Upper lobe of right lung (tissue), 1 donor: ENCODE measurements around the gene MGAT2. TPM values are rescaled to one million over a fixed set of nuclear protein-coding genes. Genes with fewer than 3 reads are reported as not detected.
A peak's percentile ranks its signal among the peaks of the same experiment; 100 is the strongest.

Experiments used
- ATAC-seq: fragments of 200-7000 bp; cut with Tn5 transposase; one replicate; pipeline ENCODE4 v1.9.1; 2020; ENCODE audit warnings: mild to moderate bottlenecking, moderate library complexity
- DNase-seq: peaks from one replicate; pipeline ENCODE4 v3.0.0-alpha.2; 2020
- H3K27ac ChIP-seq: fragments of 200-600 bp; one replicate; pipeline ENCODE4 v1.8.0; 2022
- H3K27me3 ChIP-seq: fragments of 200-600 bp; one replicate; pipeline ENCODE4 v1.8.0; 2022; ENCODE audit warnings: mild to moderate bottlenecking
- H3K36me3 ChIP-seq: fragments of 200-600 bp; one replicate; pipeline ENCODE4 v1.8.0; 2022
- H3K4me1 ChIP-seq: fragments of 200-600 bp; one replicate; pipeline ENCODE4 v1.8.0; 2022
- H3K4me3 ChIP-seq: fragments of 200-600 bp; one replicate; pipeline ENCODE4 v1.8.0; 2022; ENCODE audit warnings: mild to moderate bottlenecking
- H3K9me3 ChIP-seq: fragments of 200-600 bp; one replicate; pipeline ENCODE4 v1.8.0; 2022
- CTCF ChIP-seq: fragments of 200-600 bp; IDR thresholded peaks from one replicate; pipeline ENCODE4 v1.8.0; 2022; ENCODE audit warnings: antibody characterized with exemption
- intact Hi-C: fragments of 100-400 bp; cut with DNase I; formaldehyde crosslinking; loops from one replicate; pipeline ENCODE4 v1.11.0; 2022
- total RNA-seq: library from RNA; stranded (reverse); fragmentation: NEBNext Ultra II Directional; extraction: Animal tissue kit (Norgen Biotek cat#: 25700); gene quantifications from one replicate; pipeline ENCODE4 v1.2.1, GENCODE V29; 2021
- donor health status: DM: no; HTN: yes; CAD: no; lungs with severe emphysema.

The MGAT2 gene
- total RNA-seq, 1 donor from 2014 or later = 27.1 TPM

- Histone ChIP-seq H3K4me3 (peak within 1 kb of the TSS; percentile 90), H3K9me3 (no peaks in the 10 kb centered on the region), H3K27me3 (no peaks in the 10 kb centered on the region), H3K36me3 (no peaks in the 10 kb centered on the region), H3K4me1 (peaks cover 26% of the 10 kb centered on the region), H3K27ac (peak within 1 kb of the TSS; percentile 98)
- DNase-seq (peak; percentile 94), ATAC-seq (peak; percentile 94)
- TF ChIP-seq CTCF = no peak
- intact Hi-C loops = no loop called here
These were observed 21.9 kb upstream of the MGAT2 start, which contains the start of gene LRR1 for GRCh38 chr14:49598485-49599300. LRR1 (plus strand) TSS chr14:49598940; CDS start chr14:49599021, 81 bp downstream.

GRCh38 chr14:49607583-49607982 is 13.0 kb upstream of the MGAT2 start:
- ATAC-seq = no peak
- intact Hi-C loops = no loop called here

GRCh38 chr14:49612251-49612650 is 8.3 kb upstream of the MGAT2 start:
- H3K36me3 ChIP-seq = peaks cover 22% of the 10 kb centered on the region
- no peak overlapping the region for H3K27ac ChIP-seq
- intact Hi-C loops = no loop called here
- no peak overlapping the region for H3K4me3 ChIP-seq
- no peak for DNase-seq
- no peaks in the 10 kb centered on the region for H3K9me3 ChIP-seq
- no peaks in the 10 kb centered on the region for H3K27me3 ChIP-seq
- ATAC-seq = no peak
- no peak for TF ChIP-seq CTCF
- H3K4me1 ChIP-seq = no peaks in the 10 kb centered on the region

More at GRCh38 chr14:49607583-49607982, 13.0 kb upstream of the MGAT2 start:
- Histone ChIP-seq H3K36me3 (peaks cover 9% of the 10 kb centered on the region), H3K27me3 (no peaks in the 10 kb centered on the region), H3K9me3 (no peaks in the 10 kb centered on the region), H3K4me1 (no peaks in the 10 kb centered on the region), H3K4me3 (no peak overlapping the region), H3K27ac (no peak overlapping the region)
- no peak for TF ChIP-seq CTCF
- no peak for DNase-seq

GRCh38 chr14:49612671-49613070 is 7.9 kb upstream of the MGAT2 start:
- no peaks in the 10 kb centered on the region for H3K9me3 ChIP-seq
- TF ChIP-seq CTCF = no peak
- intact Hi-C loops = no loop called here
- H3K4me3 ChIP-seq = no peak overlapping the region
- H3K4me1 ChIP-seq = no peaks in the 10 kb centered on the region
- no peaks in the 10 kb centered on the region for H3K27me3 ChIP-seq
- H3K27ac ChIP-seq = no peak overlapping the region
- DNase-seq = no peak
- peaks cover 22% of the 10 kb centered on the region for H3K36me3 ChIP-seq
- ATAC-seq = no peak

- ATAC-seq = no peak
- no peak for TF ChIP-seq CTCF
- intact Hi-C loops = no loop called here
- Histone ChIP-seq H3K9me3 (no peaks in the 10 kb centered on the region), H3K36me3 (peaks cover 32% of the 10 kb centered on the region), H3K4me1 (peaks cover 5% of the 10 kb centered on the region), H3K4me3 (no peak overlapping the region), H3K27me3 (no peaks in the 10 kb centered on the region), H3K27ac (no peak overlapping the region)
- DNase-seq = no peak
These were observed 6.4 kb upstream of the MGAT2 start for GRCh38 chr14:49614196-49614595.
